Measurements from ENCODE around the gene ABCC1. TPM values are rescaled to one million over a fixed set of nuclear protein-coding genes. Genes with fewer than 3 reads are reported as not detected.
"Not testable (repeated sequence)": the region's sequence is repeated elsewhere in the genome, so short reads cannot be mapped to it uniquely, and the experiment has no call there.

The ABCC1 gene
- total RNA-seq, 1 donor from 2014 or later, result 53.7 TPM

GRCh38 chr16:16176328-16176727 is 226.9 kb downstream of the ABCC1 start:
- Mint-ChIP-seq H3K9me3 (no peaks in the 10 kb centered on the region), H3K4me3 (no peak overlapping the region), H3K27ac (no peak overlapping the region), H3K4me1 (ENCODE audit: unreplicated experiment) (no peaks in the 10 kb centered on the region), H3K36me3 (no peaks in the 10 kb centered on the region), H3K27me3 (no peaks in the 10 kb centered on the region)
- TF ChIP-seq, protein P1, sequence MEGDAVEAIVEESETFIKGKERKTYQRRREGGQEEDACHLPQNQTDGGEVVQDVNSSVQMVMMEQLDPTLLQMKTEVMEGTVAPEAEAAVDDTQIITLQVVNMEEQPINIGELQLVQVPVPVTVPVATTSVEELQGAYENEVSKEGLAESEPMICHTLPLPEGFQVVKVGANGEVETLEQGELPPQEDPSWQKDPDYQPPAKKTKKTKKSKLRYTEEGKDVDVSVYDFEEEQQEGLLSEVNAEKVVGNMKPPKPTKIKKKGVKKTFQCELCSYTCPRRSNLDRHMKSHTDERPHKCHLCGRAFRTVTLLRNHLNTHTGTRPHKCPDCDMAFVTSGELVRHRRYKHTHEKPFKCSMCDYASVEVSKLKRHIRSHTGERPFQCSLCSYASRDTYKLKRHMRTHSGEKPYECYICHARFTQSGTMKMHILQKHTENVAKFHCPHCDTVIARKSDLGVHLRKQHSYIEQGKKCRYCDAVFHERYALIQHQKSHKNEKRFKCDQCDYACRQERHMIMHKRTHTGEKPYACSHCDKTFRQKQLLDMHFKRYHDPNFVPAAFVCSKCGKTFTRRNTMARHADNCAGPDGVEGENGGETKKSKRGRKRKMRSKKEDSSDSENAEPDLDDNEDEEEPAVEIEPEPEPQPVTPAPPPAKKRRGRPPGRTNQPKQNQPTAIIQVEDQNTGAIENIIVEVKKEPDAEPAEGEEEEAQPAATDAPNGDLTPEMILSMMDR (conservative IDR thresholded peaks at IDR 0.05), result no peak
- no peak for DNase-seq (ENCODE audit: extremely low spot score, unreplicated experiment)

GRCh38 chr16:16178455-16179162 is 229.2 kb downstream of the ABCC1 start:
- Mint-ChIP-seq H3K27ac (no peak overlapping the region), H3K4me1 (ENCODE audit: unreplicated experiment) (no peaks in the 10 kb centered on the region), H3K4me3 (no peak overlapping the region), H3K36me3 (no peaks in the 10 kb centered on the region), H3K9me3 (no peaks in the 10 kb centered on the region), H3K27me3 (no peaks in the 10 kb centered on the region)
- DNase-seq (ENCODE audit: extremely low spot score, unreplicated experiment), result no peak
- TF ChIP-seq, protein P1 (conservative IDR thresholded peaks at IDR 0.05), result no peak

GRCh38 chr16:16181748-16182147 is 232.3 kb downstream of the ABCC1 start:
- H3K9me3 Mint-ChIP-seq; H3K27ac Mint-ChIP-seq; DNase-seq (ENCODE audit: extremely low spot score, unreplicated experiment); H3K4me3 Mint-ChIP-seq; H3K4me1 Mint-ChIP-seq (ENCODE audit: unreplicated experiment); H3K27me3 Mint-ChIP-seq; H3K36me3 Mint-ChIP-seq: not testable (repeated sequence)

DNA sequence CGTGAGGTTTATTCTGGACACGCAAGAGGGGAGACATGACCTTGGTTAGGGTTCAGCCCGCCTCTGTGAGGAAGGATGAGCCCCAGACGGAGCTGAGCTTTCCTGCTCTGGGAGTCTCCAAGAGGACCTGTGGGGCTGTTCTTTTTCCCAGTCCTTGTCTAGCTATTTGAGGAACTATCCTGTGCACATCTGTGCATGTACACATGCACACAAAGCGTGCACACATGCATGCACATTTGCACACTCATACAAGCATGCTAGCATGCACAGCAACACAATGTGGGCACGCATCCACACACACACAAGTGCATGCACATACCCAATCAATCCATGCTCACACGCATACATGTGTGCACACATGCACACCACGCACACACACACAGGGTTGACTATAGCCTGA is 233.5 kb downstream of the ABCC1 start:
- no peaks in the 10 kb centered on the region for H3K9me3 Mint-ChIP-seq
- no peaks in the 10 kb centered on the region for H3K36me3 Mint-ChIP-seq
- H3K27me3 Mint-ChIP-seq, result no peaks in the 10 kb centered on the region
- no peak overlapping the region for H3K4me3 Mint-ChIP-seq
- H3K4me1 Mint-ChIP-seq (ENCODE audit: unreplicated experiment), result no peaks in the 10 kb centered on the region
- no peak overlapping the region for H3K27ac Mint-ChIP-seq
- no peak for DNase-seq (ENCODE audit: extremely low spot score, unreplicated experiment)
- TF ChIP-seq, protein P1 (conservative IDR thresholded peaks at IDR 0.05), result no peak

- H3K27me3 Mint-ChIP-seq, result no peaks in the 10 kb centered on the region
Measured at GRCh38 chr16:16183562-16183961, 234.1 kb downstream of the ABCC1 start.

DNA sequence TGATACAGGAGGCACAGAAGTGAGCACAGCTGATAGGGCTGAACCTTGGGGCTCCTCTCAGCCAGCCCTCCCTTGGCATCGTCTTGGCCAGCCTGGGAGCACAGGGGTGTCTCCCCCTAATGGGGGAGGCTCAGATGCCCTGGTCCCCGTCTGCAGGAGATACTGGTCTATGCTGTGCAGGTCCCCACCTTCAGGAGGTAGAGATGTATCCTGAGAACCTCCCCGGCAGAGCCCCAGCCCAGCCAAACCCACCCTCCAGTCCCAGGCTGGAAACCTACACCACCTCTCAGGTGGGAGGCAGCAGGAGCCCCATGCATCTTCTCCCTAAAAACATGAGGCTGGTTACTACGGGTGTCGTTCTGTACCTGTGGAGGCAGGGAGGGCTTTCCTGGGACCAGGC is 235.2 kb downstream of the ABCC1 start:
- Mint-ChIP-seq H3K4me1 (ENCODE audit: unreplicated experiment) (no peaks in the 10 kb centered on the region), H3K27me3 (no peaks in the 10 kb centered on the region), H3K4me3 (no peak overlapping the region), H3K27ac (no peak overlapping the region), H3K36me3 (no peaks in the 10 kb centered on the region), H3K9me3 (no peaks in the 10 kb centered on the region)
- no peak for DNase-seq (ENCODE audit: extremely low spot score, unreplicated experiment)
- TF ChIP-seq, protein P1 (conservative IDR thresholded peaks at IDR 0.05), result no peak

More at GRCh38 chr16:16183562-16183961, 234.1 kb downstream of the ABCC1 start:
- TF ChIP-seq, protein P1 (conservative IDR thresholded peaks at IDR 0.05), result peak; percentile 40
- no peaks in the 10 kb centered on the region for H3K9me3 Mint-ChIP-seq
- no peak overlapping the region for H3K27ac Mint-ChIP-seq
- no peaks in the 10 kb centered on the region for H3K36me3 Mint-ChIP-seq
- no peak for DNase-seq (ENCODE audit: extremely low spot score, unreplicated experiment)
- H3K4me3 Mint-ChIP-seq, result no peak overlapping the region
- H3K4me1 Mint-ChIP-seq (ENCODE audit: unreplicated experiment), result no peaks in the 10 kb centered on the region
